Liver (tissue), 9 donors: ENCODE measurements around the gene DGKQ. TPM values are rescaled to one million over a fixed set of nuclear protein-coding genes. Genes with fewer than 3 reads are reported as not detected.

Experiments
- DNase-seq: peaks from one replicate; pipeline ENCODE4 v3.0.0-alpha.2; 2017; ENCODE audit warnings: low spot score
- H3K27ac ChIP-seq, 2 donors: one replicate each; pipeline ENCODE4 v1.7.0; 2013; ENCODE audit warnings: inconsistent platforms in 2 of 2, low read length in 2 of 2, control low read depth in 1 of 2, low read depth in 1 of 2, mild to moderate bottlenecking in 1 of 2
- H3K27me3 ChIP-seq, 4 donors: one replicate each; pipeline versions ENCODE4 v1.6.1 to v1.7.0; 2013; ENCODE audit warnings: low read length in 3 of 4, inconsistent platforms in 1 of 4, mild to moderate bottlenecking in 1 of 4, moderate library complexity in 1 of 4; ENCODE audit not compliant: control insufficient read depth in 4 of 4, insufficient read depth in 4 of 4
- H3K36me3 ChIP-seq, 4 donors: one replicate each; pipeline versions ENCODE4 v1.6.1 to v1.7.0; 2013; ENCODE audit warnings: low read length in 3 of 4, mild to moderate bottlenecking in 3 of 4, low read depth in 1 of 4, moderate library complexity in 1 of 4; ENCODE audit not compliant: control insufficient read depth in 4 of 4, insufficient read depth in 3 of 4
- H3K4me1 ChIP-seq, 4 donors: one replicate each; pipeline versions ENCODE4 v1.6.1 to v1.7.0; 2013; ENCODE audit warnings: low read length in 3 of 4, mild to moderate bottlenecking in 3 of 4, moderate library complexity in 1 of 4; ENCODE audit not compliant: control insufficient read depth in 4 of 4, insufficient read depth in 4 of 4
- H3K4me3 ChIP-seq, 3 donors: one replicate each; pipeline versions ENCODE4 v1.6.1 to v1.7.0; 2013; ENCODE audit warnings: low read length in 3 of 3, control low read depth in 1 of 3, low read depth in 1 of 3, mild to moderate bottlenecking in 1 of 3
- H3K9ac ChIP-seq, 2 donors: one replicate each; pipeline ENCODE4 v1.7.0; 2013; ENCODE audit warnings: low read length in 2 of 2, mild to moderate bottlenecking in 2 of 2, moderate library complexity in 2 of 2, control low read depth in 1 of 2, low read depth in 1 of 2
- H3K9me3 ChIP-seq, 4 donors: one replicate each; pipeline versions ENCODE4 v1.6.1 to v1.7.0; 2013; ENCODE audit warnings: low read length in 3 of 4; ENCODE audit not compliant: control insufficient read depth in 4 of 4
- EGR1 ChIP-seq, 2 donors: IDR thresholded peaks; 2 replicates each; pipeline ENCODE4 v1.6.1; 2016 to 2018; ENCODE audit warnings: antibody characterized with exemption in 2 of 2, low read depth in 2 of 2
- FOXA1 ChIP-seq: IDR thresholded peaks from 2 replicates; pipeline ENCODE4 v1.6.1; 2016; ENCODE audit warnings: antibody characterized with exemption
- FOXA2 ChIP-seq: IDR thresholded peaks from 2 replicates; pipeline ENCODE4 v1.6.1; 2016; ENCODE audit warnings: antibody characterized with exemption
- GABPA ChIP-seq, 2 donors: IDR thresholded peaks in 1 of 2; conservative IDR thresholded peaks in 1 of 2; 2 replicates each; pipeline ENCODE4 v1.6.1; 2016; ENCODE audit warnings: antibody characterized with exemption in 2 of 2, mild to moderate bottlenecking in 1 of 2, moderate library complexity in 1 of 2
- HNF4A ChIP-seq, 2 donors: conservative IDR thresholded peaks; 2 replicates each; pipeline ENCODE4 v1.6.1; 2016; ENCODE audit warnings: antibody characterized with exemption in 2 of 2, mild to moderate bottlenecking in 2 of 2
- HNF4G ChIP-seq: IDR thresholded peaks from 2 replicates; pipeline ENCODE4 v1.6.1; 2016; ENCODE audit warnings: antibody characterized with exemption
- JUND ChIP-seq, 2 donors: IDR thresholded peaks; 2 replicates each; pipeline ENCODE4 v1.6.1; 2016; ENCODE audit warnings: antibody characterized with exemption in 2 of 2
- MAX ChIP-seq: IDR thresholded peaks from 2 replicates; pipeline ENCODE4 v1.6.1; 2016; ENCODE audit warnings: antibody characterized with exemption
- NR2F2 ChIP-seq: IDR thresholded peaks from 2 replicates; pipeline ENCODE4 v1.6.1; 2016; ENCODE audit warnings: antibody characterized with exemption
- RAD21 ChIP-seq, 2 donors: IDR thresholded peaks; 2 replicates each; pipeline ENCODE4 v1.6.1; 2016; ENCODE audit warnings: antibody characterized with exemption in 2 of 2, mild to moderate bottlenecking in 2 of 2
- RXRA ChIP-seq, 2 donors: IDR thresholded peaks; 2 replicates each; pipeline ENCODE4 v1.6.1; 2017 to 2018; ENCODE audit warnings: antibody characterized with exemption in 2 of 2, mild to moderate bottlenecking in 1 of 2
- SP1 ChIP-seq: IDR thresholded peaks from 2 replicates; pipeline ENCODE4 v1.6.1; 2018; ENCODE audit warnings: antibody characterized with exemption, mild to moderate bottlenecking
- TAF1 ChIP-seq: conservative IDR thresholded peaks from 2 replicates; pipeline ENCODE4 v1.6.1; 2016; ENCODE audit warnings: antibody characterized with exemption, mild to moderate bottlenecking
- YY1 ChIP-seq: IDR thresholded peaks from 2 replicates; pipeline ENCODE4 v1.6.1; 2016; ENCODE audit warnings: antibody characterized with exemption, mild to moderate bottlenecking
- WGBS: extraction: QIAGEN DNeasy Blood & Tissue Kit; methylation state at CpG from one replicate; pipeline ENCODE4 v1.1.7; 2013; 5-methylcytosine and 5-hydroxymethylcytosine counted together
- polyA plus RNA-seq, 2 donors: library from polyadenylated mRNA; stranded (reverse) in 1 of 2; unstranded in 1 of 2; fragments of 200-250 nt in 1 of 2; fragments of >200 nt in 1 of 2; fragmentation: Nextera tagmentation in 1 of 2; extraction: Ambion mirVana in 1 of 2; gene quantifications; one replicate each; pipeline versions ENCODE4 v1.2.1 to v1.2.3, GENCODE V29; 2013 to 2015
- total RNA-seq, 2 donors: library from RNA; depleted of rRNA; stranded (reverse); fragments of >200 nt; gene quantifications; one replicate each; pipeline ENCODE4 v1.2.3, GENCODE V29; 2014
- TF ChIP-seq, protein P1 (sequence below): IDR thresholded peaks from 2 replicates; pipeline ENCODE4 v1.6.1; 2016; ENCODE audit warnings: antibody characterized with exemption
- TF ChIP-seq, protein P2 (sequence below): IDR thresholded peaks from 2 replicates; pipeline ENCODE4 v1.6.1; 2016; ENCODE audit warnings: antibody characterized with exemption
- TF ChIP-seq, protein P3 (sequence below): fragments of 150-350 bp; IDR thresholded peaks from 2 replicates; pipeline ENCODE4 v1.5.1; 2017; ENCODE audit warnings: improper control_type of control experiment, low read depth, low read length; ENCODE audit not compliant: missing input control
- TF ChIP-seq, protein P4 (sequence below): IDR thresholded peaks from 2 replicates; pipeline ENCODE4 v1.6.1; 2016; ENCODE audit warnings: antibody characterized with exemption, mild to moderate bottlenecking
- donor health status: healthy.
- donor health status: healthy.
- donor health status: healthy.
- donor health status: healthy.
- donor health status: healthy.

The DGKQ gene
- total and polyA plus RNA-seq, 4 donors: 1.5 to 8.8 (median 3.6) TPM

GRCh38 chr4:955161-955921 is 18.0 kb downstream of the DGKQ start:
- Histone ChIP-seq H3K27ac (no peak overlapping the region), H3K4me3 (no peak overlapping the region), H3K36me3 (peaks cover 0 to 24% (median 5%) of the 10 kb centered on the region in 4 donors), H3K9ac (no peak overlapping the region), H3K9me3 (no peaks in the 10 kb centered on the region), H3K27me3 (no peaks in the 10 kb centered on the region), H3K4me1 (no peaks in the 10 kb centered on the region)
- 96% methylated on average over 33 of the region's 33 CpGs for WGBS
- TF ChIP-seq TAF1: no peak
- TF ChIP-seq FOXA2: no peak
- no peak for TF ChIP-seq JUND (IDR thresholded peaks at IDR 0.05)
- TF ChIP-seq, protein P1, sequence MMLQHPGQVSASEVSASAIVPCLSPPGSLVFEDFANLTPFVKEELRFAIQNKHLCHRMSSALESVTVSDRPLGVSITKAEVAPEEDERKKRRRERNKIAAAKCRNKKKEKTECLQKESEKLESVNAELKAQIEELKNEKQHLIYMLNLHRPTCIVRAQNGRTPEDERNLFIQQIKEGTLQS: no peak
- TF ChIP-seq NR2F2: no peak
- TF ChIP-seq MAX: no peak
- no peak for TF ChIP-seq HNF4G
- TF ChIP-seq GABPA (IDR thresholded peaks at IDR 0.05 in 1 of 2, conservative IDR thresholded peaks at IDR 0.05 in 1 of 2): no peak
- TF ChIP-seq, protein P2, sequence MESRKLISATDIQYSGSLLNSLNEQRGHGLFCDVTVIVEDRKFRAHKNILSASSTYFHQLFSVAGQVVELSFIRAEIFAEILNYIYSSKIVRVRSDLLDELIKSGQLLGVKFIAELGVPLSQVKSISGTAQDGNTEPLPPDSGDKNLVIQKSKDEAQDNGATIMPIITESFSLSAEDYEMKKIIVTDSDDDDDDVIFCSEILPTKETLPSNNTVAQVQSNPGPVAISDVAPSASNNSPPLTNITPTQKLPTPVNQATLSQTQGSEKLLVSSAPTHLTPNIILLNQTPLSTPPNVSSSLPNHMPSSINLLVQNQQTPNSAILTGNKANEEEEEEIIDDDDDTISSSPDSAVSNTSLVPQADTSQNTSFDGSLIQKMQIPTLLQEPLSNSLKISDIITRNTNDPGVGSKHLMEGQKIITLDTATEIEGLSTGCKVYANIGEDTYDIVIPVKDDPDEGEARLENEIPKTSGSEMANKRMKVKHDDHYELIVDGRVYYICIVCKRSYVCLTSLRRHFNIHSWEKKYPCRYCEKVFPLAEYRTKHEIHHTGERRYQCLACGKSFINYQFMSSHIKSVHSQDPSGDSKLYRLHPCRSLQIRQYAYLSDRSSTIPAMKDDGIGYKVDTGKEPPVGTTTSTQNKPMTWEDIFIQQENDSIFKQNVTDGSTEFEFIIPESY: no peak
- TF ChIP-seq, protein P3, sequence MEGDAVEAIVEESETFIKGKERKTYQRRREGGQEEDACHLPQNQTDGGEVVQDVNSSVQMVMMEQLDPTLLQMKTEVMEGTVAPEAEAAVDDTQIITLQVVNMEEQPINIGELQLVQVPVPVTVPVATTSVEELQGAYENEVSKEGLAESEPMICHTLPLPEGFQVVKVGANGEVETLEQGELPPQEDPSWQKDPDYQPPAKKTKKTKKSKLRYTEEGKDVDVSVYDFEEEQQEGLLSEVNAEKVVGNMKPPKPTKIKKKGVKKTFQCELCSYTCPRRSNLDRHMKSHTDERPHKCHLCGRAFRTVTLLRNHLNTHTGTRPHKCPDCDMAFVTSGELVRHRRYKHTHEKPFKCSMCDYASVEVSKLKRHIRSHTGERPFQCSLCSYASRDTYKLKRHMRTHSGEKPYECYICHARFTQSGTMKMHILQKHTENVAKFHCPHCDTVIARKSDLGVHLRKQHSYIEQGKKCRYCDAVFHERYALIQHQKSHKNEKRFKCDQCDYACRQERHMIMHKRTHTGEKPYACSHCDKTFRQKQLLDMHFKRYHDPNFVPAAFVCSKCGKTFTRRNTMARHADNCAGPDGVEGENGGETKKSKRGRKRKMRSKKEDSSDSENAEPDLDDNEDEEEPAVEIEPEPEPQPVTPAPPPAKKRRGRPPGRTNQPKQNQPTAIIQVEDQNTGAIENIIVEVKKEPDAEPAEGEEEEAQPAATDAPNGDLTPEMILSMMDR: no peak
- TF ChIP-seq SP1: no peak
- no peak for TF ChIP-seq FOXA1
- TF ChIP-seq HNF4A (conservative IDR thresholded peaks at IDR 0.05): no peak
- no peak for TF ChIP-seq RXRA (IDR thresholded peaks at IDR 0.05)
- TF ChIP-seq EGR1 (IDR thresholded peaks at IDR 0.05; ENCODE audit: low read depth in 2 of 2): no peak
- TF ChIP-seq YY1: no peak
- TF ChIP-seq, protein P4, sequence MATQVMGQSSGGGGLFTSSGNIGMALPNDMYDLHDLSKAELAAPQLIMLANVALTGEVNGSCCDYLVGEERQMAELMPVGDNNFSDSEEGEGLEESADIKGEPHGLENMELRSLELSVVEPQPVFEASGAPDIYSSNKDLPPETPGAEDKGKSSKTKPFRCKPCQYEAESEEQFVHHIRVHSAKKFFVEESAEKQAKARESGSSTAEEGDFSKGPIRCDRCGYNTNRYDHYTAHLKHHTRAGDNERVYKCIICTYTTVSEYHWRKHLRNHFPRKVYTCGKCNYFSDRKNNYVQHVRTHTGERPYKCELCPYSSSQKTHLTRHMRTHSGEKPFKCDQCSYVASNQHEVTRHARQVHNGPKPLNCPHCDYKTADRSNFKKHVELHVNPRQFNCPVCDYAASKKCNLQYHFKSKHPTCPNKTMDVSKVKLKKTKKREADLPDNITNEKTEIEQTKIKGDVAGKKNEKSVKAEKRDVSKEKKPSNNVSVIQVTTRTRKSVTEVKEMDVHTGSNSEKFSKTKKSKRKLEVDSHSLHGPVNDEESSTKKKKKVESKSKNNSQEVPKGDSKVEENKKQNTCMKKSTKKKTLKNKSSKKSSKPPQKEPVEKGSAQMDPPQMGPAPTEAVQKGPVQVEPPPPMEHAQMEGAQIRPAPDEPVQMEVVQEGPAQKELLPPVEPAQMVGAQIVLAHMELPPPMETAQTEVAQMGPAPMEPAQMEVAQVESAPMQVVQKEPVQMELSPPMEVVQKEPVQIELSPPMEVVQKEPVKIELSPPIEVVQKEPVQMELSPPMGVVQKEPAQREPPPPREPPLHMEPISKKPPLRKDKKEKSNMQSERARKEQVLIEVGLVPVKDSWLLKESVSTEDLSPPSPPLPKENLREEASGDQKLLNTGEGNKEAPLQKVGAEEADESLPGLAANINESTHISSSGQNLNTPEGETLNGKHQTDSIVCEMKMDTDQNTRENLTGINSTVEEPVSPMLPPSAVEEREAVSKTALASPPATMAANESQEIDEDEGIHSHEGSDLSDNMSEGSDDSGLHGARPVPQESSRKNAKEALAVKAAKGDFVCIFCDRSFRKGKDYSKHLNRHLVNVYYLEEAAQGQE: no peak
- TF ChIP-seq RAD21 (IDR thresholded peaks at IDR 0.05): no peak
- DNase-seq: no peak
